NCI-H1417 treated with DMSO at 0.1 percent for 48 hours (cell line): Measurements from ENCODE around the gene TCAIM.

Experiments used
- DNase-seq: peaks from one replicate; lab custom pipeline; 2025; lab: John Stamatoyannopoulos, UW

The TCAIM gene

DNA sequence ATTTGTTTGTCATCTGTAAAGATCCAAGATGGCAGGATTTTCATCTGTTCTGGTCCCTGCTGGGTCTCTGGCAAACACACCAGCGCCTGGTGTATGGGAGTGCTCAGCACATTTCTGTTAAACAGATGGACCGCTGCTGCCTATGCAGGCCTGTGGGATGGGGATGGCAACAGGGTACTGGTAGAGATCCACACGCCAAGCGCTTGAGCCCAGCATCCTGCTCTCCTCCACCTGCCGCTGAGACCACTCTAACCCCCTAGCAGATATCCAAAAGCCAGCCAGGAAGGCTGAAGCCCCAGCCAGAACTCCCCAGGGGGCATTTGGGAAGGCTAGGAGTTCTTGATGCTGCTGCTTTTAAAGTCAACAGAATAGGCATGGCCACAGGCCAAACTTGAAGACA, 107.2 kb downstream of the TCAIM start:
- DNase-seq: no peak

DNA sequence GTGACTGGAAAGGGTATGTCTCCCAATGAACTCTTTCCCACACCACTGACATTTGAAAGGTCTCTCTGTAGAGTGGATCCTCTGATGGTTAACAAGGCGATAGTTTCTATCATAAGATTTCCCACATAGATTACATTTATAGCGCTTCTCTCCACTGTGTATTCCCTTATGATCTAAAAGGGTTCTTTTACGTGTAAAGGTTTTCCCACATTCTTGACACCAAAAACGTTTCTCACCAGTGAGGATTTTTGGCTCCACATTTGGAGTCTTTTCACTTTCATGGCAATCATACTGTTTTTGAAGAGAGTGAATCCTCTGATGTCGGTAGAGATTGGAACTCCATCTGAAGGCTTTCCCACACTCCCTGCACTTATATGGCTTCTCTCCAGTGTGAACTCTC, 108.4 kb downstream of the TCAIM start:
- no peak for DNase-seq

DNA sequence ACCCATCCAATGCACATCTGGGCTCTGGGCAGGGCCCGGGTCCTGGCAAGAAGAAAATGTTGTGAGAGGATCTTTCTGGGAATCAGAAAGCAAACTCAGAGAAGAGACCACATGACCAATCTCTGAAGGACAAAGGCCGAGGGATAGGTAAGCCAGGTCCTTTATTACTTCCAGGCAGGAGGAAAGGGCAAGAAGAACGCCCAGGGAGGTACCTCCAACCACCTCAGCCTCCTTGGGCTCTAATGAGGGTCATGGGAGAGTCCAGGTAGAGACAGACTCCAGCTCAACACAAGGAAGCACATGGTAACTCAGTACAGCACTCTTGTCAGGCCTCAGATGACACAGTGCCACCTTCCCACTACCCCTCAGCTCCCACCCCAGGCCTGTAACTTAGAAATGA, 112.9 kb downstream of the TCAIM start:
- no peak for DNase-seq

DNA sequence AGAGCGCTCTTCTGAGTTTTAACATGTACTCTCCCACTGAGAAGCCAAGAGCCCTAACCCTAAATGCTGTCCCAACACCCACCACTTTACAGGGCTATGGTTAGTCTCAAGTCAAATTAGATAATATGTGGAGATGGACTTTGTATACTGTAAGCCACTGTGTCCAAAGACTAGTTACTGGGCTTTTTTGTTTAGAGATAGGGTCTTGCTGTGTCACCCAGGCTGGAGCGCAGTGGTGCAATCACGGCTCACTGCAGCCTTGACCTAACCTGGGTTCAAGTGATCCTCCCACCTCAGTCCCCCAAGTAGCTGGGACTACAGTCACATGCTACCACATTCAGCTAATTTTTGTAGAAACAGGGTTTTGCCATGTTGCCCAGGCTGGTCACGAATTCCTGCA, 115.7 kb downstream of the TCAIM start:
- DNase-seq: no peak

DNA sequence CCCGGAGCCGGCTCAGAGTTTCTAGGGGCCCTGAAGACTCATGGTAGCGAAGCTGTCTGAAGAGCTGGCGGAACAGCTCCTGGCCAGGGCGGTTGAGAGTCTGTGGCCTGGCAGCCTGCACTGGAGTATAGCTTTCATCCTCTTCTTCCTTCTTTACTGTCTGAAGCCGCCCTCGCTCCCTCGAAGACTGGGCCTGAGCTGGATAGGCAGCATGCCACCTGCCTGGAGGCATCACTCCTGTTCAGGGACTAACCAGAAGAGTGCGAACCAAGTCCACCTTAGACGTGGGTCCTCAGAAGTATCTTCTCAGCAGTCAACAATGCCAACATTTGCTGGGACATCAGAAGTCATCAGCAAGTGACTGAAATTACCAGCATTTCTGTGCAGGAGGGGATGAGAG, 116.8 kb downstream of the TCAIM start:
- no peak for DNase-seq
